HG03025 (cell line): ENCODE measurements around the gene HSPA1B.
"Not testable (repeated sequence)": the region's sequence is repeated elsewhere in the genome, so short reads cannot be mapped to it uniquely, and the experiment has no call there.

ENCODE experiments used
- ATAC-seq: cut with Tn5 transposase; IDR thresholded peaks from one replicate; pipeline ENCODE4 v1.9.1; 2021; ENCODE audit warnings: mild to moderate bottlenecking, moderate library complexity; ENCODE audit not compliant: unreplicated experiment, low FRiP score

Gene HSPA1B

DNA sequence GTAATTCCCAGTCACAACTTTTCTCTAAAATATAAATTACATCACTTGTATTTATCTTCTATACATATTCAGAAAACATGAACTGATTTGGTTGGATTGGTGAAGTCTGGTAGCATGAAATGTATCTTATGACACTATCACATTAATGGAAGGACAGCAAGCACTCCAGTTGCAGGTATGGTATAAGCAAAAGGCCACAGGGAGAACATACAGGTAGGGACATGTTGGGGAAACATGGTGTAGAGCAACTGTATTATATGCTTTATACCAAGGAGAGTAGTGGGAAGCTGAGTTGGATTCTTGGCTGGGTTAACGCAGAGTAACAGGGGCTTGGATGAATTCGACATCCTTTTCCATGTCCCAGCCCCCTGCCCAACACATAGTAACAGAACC is 30.5 kb upstream of the HSPA1B start:
- ATAC-seq = no peak

DNA sequence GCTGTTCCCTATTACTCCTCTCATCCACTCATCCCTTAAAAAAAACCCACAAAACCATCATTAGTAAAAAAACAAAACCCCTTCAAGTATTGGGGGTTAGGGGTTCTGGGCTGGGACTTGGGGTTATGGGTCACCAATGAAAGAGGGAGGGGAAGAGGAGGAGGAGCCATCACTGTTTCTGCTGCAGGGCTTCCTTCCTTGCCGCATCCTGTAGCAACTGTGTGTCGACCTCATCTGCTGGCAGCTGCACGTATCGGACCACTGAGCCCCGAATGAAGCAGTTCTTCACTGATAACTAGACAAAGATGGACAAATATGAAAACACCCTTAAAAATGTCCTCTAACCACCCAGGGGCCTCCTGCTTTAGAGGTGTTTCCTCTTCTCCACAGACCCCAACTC is 29.9 kb upstream of the HSPA1B start:
- ATAC-seq = no peak

DNA sequence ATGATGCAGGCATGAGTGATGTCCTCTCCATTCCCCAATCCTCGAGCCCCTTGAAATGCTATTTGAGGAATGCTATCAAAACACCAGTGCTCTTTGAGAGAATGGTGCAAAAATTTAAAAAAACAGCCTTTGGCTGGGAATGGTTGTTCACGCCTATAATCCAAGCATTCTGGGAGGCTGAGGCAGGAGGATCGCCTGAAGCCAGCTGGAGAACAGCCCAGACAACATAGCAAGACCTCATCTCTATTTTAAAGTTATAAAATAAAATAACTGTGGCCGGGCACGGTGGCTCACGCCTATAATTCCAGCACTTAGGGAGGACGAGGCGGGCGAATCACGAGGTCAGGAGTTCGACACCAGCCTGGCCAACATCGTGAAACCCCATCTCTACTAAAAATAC is 27.8 kb upstream of the HSPA1B start:
- no peak for ATAC-seq

DNA sequence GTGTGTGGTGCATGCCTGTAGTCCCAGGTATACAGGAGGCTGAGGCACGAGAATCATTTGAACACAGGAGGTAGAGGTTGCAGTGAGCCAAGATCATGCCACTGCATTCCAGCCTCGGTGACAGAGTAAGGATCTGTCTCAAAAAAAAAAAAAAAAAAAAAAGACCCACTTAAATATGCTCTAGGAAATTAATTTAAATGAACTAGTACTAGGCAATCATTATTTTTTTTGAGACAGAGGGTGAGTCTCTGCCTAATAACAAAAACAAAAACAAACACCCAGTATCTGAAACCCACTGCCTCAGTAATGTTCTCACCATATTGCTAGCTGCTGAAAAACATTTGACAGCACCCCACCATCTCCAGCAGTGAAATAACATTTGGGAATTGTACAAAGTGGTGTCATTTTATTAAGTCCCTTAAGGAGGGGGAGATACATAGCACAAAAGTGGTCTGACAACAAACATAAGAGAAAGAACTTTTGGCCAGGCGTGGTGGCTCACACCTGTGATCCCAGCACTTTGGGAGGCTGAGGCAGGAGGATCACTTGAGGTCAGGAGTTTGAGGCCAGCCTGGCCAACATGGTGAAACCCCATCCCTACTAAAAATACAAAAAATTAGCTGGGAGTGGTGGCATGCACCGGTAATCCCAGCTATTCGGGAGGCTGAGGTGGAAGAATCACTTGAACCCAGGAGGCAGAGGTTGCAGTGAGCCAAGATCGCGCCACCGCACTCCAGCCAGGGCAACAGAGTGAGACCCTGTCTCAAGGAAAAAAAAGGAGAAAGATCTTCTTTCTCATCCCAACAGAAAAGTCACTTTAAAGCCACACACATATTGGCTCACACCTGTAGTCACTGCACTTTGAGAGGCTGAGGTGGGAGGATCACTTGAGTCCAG is 26.3 kb upstream of the HSPA1B start:
- not testable (repeated sequence) for ATAC-seq

DNA sequence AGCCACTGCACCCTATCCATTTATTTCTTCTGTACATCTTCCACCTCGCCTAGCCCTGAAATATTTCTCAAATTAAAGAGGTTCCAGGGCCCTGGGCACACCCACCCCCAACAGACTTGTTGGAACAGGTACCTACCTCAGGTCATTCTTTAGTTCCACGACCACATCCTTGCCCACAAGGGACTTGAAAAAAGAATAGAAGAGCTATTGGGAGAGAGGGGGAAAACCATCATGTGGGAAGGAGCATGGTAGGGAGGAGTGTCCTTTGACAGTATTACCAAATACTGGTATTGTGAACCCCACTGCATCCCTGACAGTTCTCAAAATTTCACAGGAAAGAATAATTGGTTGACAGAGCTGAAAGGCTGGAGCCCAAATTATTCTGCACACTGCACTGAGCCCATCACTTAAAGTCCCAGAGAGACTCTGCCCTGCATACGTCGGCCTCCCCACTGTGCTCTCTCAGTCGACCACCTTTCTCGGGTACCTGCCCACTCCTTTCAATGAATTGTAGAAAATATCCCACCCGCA is 21.5 kb upstream of the HSPA1B start:
- no peak for ATAC-seq

DNA sequence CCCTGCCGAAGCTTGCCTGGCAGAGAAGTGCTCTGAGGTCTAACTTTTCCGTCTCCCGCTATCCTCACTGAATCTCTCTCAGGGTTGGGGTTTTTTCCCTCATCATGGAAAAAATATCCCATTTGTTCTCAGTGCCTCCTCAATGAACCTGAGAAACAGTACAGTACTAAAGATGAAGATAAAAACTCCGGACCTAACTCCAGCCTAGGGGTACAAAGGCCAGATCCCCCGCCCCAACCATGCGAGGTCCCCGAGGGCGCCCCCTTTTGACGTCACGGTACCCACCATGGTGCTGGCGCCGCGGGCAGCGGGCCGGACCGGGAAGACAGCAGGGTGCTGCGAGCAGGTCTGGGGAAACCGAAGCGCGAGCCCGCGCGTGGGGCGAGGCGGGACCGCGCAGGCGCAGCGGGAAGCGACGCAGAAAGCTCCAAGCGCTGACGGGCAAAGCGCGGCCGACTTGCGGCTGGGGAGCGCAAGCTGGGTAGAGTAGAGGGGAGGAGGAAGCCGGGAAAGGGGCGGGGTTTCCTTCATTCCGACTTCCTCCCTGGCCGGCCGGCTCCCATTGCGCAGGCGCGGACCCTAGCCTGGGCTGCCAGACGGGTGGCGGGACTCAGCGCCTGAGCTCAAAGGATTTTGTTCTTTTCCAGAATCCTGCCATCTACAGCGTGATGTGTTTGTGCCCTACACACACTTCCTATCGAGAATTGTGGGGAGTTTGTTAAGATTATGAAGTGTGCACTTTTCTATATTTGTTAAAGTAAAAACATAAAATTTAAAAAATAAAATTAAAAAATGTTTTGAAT is 20.9 kb upstream of the HSPA1B start, which contains the start of gene LSM2:
Gene LSM2 (minus strand): TSS at position 497 of the 803 bp plus-strand sequence. CDS start 209 bp downstream, at position 288.
- peak; percentile 83 for ATAC-seq

DNA sequence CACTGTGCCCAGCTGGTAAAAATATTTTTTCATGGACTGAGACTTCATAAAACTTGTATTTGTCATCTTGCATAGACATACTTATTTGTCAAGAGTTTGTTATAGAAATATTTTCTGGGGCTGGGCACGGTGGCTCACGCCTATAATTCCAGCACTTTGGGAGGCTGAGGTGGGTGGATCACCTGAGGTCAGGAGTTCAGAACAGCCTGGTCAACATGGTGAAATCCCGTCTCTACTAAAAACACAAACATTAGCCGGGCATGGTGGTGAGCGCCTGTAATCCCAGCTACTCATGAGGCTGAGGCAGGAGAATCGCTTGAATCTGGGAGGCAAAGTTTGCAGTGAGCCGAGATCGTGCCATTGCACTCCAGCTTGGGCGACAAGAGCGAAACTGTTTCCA is 18.9 kb upstream of the HSPA1B start:
- not testable (repeated sequence) for ATAC-seq

DNA sequence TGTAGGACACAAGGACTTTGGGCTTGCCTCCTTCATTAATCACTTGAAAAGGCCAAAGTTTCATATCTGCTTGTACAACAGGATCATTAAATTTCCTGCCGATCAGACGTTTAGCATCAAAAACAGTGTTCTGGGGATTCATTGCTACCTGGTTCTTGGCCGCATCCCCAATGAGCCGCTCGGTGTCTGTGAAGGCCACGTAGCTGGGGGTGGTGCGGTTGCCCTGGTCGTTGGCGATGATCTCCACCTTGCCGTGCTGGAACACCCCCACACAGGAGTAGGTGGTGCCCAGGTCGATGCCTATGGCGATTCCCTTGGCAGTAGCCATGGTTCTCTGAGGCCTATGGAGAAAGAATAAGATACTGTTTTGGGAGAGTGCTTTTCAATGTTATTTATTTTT is 15.9 kb upstream of the HSPA1B start:
- ATAC-seq = no peak

DNA sequence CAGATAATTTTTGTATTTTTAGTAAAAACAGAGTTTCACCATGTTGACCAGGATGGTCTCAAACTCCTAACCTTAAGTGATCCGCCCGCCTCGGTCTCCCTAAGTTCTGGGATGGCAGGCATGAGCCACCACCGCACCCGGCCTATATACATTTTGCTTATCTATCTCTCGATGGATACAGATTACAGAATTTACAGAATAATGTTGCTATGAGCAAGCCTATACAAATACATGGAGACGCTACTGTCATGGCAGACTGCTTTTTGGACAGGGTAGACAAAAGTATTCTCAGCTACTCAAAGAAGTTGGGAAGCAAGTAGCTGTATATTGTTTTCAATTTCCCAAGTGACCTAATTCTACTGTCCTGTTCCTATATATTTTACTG is 14.1 kb upstream of the HSPA1B start:
- no peak for ATAC-seq

DNA sequence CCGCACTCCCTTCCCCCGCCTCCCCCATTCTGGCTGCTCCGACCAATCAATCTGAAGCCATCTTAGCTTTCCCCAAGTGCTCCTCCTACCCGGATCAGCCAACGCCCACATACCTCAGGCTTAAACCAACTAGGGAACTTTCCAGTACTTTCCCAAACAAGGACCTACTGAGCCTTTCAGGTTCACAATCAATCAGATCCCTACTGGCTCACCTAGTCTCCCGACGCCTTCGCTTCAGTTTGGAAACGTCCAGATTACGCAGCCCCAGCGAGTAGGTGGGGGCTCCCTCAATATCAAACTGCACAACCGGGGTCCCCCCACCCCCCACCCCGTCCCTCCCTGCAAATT is 12.9 kb upstream of the HSPA1B start:
- no peak for ATAC-seq

DNA sequence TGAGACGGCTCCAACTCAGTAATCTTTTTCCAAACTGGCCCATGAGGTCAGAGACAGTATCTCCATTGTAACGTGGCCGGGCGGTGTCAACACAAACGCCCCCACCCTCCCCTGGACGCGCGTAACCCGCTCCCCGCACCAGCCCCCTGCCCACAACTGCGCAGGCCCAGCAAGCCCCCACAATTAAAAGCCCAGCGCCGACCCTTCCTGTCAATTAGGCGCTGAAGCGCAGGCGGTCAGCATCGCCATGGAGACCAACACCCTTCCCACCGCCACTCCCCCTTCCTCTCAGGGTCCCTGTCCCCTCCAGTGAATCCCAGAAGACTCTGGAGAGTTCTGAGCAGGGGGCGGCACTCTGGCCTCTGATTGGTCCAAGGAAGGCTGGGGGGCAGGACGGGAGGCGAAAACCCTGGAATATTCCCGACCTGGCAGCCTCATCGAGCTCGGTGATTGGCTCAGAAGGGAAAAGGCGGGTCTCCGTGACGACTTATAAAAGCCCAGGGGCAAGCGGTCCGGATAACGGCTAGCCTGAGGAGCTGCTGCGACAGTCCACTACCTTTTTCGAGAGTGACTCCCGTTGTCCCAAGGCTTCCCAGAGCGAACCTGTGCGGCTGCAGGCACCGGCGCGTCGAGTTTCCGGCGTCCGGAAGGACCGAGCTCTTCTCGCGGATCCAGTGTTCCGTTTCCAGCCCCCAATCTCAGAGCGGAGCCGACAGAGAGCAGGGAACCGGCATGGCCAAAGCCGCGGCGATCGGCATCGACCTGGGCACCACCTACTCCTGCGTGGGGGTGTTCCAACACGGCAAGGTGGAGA is 12.3 kb upstream of the HSPA1B start, which contains the start of the genes HSPA1A and HSPA1L:
Gene HSPA1A (plus strand): TSS at position 519 of the 814 bp plus-strand sequence. CDS start 214 bp downstream, at position 733.
Gene HSPA1L (minus strand): TSS at position 259 of the 814 bp plus-strand sequence. CDS start 3,311 bp downstream, outside the sequence.
- ATAC-seq = no peak

DNA sequence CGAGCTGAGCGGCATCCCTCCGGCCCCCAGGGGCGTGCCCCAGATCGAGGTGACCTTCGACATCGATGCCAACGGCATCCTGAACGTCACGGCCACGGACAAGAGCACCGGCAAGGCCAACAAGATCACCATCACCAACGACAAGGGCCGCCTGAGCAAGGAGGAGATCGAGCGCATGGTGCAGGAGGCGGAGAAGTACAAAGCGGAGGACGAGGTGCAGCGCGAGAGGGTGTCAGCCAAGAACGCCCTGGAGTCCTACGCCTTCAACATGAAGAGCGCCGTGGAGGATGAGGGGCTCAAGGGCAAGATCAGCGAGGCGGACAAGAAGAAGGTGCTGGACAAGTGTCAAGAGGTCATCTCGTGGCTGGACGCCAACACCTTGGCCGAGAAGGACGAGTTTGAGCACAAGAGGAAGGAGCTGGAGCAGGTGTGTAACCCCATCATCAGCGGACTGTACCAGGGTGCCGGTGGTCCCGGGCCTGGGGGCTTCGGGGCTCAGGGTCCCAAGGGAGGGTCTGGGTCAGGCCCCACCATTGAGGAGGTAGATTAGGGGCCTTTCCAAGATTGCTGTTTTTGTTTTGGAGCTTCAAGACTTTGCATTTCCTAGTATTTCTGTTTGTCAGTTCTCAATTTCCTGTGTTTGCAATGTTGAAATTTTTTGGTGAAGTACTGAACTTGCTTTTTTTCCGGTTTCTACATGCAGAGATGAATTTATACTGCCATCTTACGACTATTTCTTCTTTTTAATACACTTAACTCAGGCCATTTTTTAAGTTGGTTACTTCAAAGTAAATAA is 10.2 kb upstream of the HSPA1B start:
- not testable (repeated sequence) for ATAC-seq

DNA sequence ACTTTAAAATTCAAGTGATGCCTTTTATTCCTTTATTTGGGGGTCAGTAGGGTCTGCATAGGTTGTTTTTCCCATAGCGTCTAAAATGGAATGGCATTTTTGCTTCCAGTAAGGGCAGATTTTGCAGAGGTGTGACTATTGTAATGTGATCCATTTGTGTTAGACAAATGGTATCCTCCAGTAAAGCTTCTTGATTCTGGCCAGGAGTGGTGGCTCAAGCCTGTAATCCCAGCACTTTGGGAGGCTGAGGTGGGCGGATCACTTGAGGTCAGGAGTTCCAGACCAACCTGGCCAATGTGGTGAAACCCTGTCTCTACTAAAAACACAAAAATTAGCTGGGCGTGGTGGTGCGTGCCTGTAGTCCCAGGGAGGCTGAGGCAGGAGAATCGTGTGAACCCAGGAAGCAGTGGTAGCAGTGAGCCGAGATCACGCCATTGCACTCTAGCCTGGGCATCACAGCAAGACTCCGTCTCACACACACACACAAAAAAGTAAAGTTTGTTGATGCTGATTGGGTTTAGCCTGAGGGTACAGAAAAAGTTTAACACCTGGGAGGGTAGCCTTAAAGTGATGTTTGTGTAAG is 9.5 kb upstream of the HSPA1B start:
- ATAC-seq = not testable (repeated sequence)

DNA sequence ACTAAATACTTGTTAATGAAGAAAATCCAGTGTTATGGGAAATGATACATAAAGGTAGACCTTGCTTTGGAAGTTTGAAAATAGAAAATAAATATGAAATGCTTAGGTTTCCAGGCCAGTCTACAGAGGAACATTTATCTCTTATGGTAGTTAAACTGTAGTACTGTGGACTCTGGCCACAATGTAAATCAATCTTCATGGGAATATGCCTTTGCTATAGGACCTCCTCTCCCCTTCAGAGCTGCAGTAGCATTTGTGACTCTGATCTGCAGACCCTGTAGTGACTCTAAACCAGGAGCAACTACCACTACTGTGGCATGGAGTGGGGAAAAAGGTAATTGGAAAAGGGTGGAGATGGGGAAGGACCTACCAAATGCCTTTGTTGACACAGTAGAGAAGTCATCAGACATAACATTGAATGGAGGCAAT is 7.7 kb upstream of the HSPA1B start:
- no peak for ATAC-seq

DNA sequence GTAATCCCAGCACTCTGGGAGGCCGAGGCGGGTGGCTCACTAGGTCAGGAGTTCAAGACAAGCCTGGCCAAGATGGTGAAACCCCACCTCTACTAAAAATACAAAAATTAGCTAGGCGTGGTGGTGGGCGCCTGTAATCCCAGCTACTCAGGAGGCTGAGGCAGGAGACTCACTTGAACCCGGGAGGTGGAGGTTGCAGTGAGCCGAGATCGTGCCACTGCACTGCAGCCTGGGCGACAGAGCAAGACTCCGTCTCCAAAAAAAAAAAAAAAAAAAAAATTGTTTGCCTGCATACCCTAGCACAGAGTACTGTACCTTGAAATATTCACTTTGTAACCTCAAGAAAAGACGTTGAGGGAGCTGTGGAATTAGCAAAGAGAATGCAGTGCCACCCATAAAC is 7.1 kb upstream of the HSPA1B start:
- not testable (repeated sequence) for ATAC-seq

DNA sequence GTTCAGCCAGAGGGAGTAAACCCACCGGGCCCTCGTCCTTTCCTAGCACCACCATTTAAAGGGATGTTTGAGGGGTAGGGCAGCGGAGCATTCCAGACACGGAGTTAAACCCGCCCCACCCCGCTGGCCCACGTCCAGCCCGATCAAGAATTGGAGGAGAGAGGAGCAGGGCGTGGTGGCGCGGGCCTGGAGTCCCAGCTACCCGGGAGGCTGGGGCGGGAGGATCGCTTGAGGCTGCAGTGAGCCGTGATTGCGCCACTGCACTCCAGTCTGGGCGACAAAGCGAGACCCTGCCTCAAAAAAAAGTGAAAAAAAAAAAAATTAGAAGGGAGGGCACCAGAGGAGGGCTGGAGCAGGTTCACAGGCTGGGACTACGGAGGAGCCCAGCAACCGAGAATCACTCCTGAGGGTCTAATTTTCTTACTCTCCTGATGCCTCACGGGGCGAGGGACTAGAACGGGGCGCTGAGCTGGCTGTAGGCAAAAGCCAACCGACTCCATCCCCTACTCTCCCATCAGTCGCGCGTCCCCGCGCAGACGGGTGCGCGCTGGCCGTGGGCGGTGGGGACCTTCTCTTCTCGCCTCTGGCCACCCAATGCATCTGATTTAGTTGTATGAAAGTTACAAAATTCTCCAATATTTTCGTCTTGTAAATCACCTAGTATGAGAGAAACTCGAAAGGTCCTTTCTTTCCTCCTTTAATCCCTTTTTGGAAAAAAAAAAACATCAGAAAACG is 6.1 kb upstream of the HSPA1B start:
- no peak for ATAC-seq

DNA sequence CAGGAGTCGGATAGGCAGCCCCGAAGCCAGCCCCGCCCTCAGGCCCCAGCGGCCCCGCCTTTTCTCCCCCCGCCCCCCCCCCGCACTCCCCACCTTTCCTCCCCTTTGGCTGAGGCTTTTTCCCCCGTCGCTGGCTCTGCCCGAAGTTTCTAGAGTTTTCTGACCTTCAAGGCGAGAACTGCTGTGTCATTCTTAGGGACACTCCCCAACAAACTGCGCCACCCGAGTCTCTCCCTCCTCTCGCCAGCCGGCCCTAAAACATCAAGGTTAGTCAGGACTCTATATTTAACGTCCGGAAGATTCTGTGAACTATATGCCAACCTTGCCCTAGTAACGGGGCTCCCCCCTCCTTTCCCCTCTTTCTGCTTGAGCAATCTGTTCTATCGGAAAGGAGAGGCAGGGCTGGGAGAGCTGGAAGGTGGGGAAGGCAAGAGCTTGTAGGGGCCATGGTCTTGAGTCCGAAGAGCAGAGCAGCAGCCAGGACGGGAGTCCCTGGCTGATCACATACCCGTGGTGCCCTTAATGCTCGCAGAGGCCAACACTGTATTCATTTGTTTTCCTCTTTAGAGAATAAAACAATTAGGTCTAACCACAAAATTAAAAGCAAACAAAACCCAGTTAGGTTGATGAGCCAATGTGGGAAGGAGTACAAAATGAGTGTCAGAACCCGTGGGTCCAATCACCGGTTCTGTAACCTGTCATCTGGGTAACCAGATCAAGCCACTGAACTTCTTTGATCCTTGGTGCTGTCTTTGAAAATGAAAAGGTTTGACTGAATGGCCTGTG is 5.3 kb upstream of the HSPA1B start:
- no peak for ATAC-seq
